Stromal cell of bone marrow (primary cell): ENCODE results near the gene TBC1D5.
"Not testable (repeated sequence)": the region's sequence is repeated elsewhere in the genome, so short reads cannot be mapped to it uniquely, and the experiment has no call there.

ENCODE experiments used
- DNase-seq: peaks from one replicate; pipeline ENCODE4 v3.0.0-alpha.2; 2012; ENCODE audit warnings: low read depth

The TBC1D5 gene

DNA sequence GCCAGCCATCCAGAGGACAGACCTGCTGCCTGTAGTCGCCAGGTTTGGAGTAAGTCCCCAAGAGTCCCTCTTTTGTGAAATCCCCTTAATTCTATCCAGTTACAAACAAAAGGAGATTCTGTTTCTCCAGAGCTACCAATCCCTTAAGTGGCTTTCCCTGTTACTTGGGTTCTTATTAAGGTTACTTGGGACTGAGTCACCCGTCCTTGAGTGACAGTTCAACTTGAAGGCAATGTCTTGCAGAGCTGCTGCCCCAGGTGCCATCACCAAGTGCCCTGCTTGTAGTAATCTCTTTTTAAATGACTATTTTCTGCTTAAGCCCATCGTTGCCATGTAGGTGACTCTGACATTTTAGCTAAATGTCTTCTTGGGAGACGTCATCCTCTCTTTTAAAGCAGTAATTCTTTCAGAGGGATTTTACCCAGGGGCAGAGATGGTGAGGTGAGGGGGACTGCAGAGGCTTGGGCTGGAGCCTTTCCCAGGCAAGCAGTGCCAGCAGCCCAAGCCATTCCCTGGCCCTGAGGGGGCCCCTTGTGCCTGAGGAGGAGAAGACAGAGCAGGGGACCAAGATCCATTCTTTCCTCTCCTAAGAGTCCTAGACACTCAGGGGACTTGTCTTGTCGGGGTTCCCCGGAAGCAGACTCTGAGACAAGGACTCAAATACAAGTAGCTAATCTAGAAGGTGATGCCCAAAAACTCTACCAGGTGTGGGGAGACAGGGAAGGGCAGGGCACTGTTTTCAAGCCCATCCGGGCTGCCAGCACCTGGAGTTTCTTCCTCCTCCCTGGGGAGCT lies 604.0 kb downstream of the TBC1D5 start:
- DNase-seq: no peak

GRCh38 chr3:17137321-17137826 lies 605.1 kb downstream of the TBC1D5 start:
- DNase-seq: no peak

- no peak for DNase-seq
Observed at GRCh38 chr3:17136136-17136721, 606.2 kb downstream of the TBC1D5 start.

GRCh38 chr3:17135696-17136095 lies 606.7 kb downstream of the TBC1D5 start:
- DNase-seq: no peak

DNA sequence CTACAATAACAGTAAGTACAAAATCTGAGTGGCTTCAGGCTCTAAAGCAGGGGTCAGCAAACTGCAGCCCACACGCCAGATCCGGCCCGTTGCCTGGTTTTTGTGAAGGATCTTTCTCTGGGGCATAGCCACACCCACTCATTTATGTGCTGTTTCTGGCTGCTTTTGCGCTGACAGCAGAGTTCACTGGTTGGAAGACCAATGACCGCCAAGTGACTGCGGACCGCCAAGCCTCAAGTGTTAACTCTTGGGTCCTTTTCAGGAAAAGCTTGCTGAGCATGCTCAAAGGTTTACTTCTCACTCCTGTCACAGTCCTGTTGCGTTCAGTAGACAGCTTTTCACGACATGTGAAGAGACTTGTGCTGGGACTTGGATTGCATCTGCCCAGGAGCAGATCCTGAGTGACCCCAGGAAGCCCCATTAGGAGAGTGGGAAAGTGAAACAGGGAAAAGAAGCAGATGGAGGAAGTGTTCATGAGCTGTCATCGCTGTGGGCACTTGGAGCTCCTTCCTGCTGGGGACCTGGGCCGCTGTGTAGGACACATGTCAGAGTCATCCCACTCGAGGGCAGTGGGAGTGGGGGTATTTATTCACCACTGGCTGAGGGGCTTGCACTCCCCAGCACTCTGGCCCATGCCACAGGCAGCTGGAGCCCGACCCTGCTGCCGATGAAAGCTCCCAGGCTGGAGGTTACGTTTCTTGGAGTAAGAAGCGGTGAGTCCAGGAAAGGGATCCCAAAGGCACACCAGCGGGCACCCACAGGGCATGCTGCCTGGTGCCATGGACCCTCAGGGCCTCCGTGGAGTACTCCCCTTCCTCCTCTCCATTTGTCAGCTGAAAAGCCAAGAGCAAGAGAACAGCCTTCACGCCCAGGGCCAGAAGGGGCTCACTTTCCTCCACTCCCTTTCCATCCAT lies 608.5 kb downstream of the TBC1D5 start:
- DNase-seq: peak; percentile 22

GRCh38 chr3:17132286-17133115 lies 609.9 kb downstream of the TBC1D5 start:
- no peak for DNase-seq

- DNase-seq: no peak
Observed at GRCh38 chr3:17130956-17131355, 611.5 kb downstream of the TBC1D5 start.

GRCh38 chr3:17129556-17129955 lies 612.9 kb downstream of the TBC1D5 start:
- DNase-seq: no peak

- not testable (repeated sequence) for DNase-seq
Observed at GRCh38 chr3:17128671-17129070, 613.8 kb downstream of the TBC1D5 start.

DNA sequence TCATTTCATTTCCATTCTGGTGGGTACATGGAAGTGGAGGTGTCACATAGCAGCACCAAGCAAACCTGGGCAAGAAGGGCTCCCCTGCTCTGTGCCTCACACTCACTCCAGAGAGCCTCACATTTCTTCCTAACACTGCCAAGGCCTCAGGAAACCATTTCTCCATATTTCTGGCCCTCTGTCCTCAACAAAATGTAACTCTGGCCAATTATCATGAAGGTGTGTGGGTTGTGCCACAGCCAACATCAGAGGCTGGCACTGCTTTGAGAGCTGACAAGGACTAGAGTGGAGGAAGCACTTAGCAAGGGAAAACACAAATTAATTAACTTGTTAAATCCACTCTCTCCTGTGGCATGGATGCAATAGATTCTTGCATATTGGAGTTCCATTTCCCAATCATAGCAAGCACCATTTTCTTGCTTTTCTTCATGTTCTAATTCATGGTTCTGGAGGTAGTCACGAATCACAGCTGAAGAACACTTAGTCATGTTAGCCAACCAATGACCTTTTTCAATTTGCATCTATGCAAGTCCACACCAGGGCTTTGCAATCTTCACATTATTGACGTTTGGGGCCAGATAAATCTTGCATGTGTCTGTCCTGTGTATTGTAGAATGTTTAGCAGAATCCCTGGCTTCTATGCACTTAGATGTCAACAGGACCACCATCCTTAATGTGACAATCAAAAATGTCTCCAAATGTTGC lies 616.5 kb downstream of the TBC1D5 start:
- DNase-seq: no peak

- DNase-seq: no peak
Observed at GRCh38 chr3:17122758-17123157, 619.7 kb downstream of the TBC1D5 start.

GRCh38 chr3:17121336-17121735 lies 621.1 kb downstream of the TBC1D5 start:
- no peak for DNase-seq

- no peak for DNase-seq
Observed at GRCh38 chr3:17120115-17120514, 622.3 kb downstream of the TBC1D5 start.

DNA sequence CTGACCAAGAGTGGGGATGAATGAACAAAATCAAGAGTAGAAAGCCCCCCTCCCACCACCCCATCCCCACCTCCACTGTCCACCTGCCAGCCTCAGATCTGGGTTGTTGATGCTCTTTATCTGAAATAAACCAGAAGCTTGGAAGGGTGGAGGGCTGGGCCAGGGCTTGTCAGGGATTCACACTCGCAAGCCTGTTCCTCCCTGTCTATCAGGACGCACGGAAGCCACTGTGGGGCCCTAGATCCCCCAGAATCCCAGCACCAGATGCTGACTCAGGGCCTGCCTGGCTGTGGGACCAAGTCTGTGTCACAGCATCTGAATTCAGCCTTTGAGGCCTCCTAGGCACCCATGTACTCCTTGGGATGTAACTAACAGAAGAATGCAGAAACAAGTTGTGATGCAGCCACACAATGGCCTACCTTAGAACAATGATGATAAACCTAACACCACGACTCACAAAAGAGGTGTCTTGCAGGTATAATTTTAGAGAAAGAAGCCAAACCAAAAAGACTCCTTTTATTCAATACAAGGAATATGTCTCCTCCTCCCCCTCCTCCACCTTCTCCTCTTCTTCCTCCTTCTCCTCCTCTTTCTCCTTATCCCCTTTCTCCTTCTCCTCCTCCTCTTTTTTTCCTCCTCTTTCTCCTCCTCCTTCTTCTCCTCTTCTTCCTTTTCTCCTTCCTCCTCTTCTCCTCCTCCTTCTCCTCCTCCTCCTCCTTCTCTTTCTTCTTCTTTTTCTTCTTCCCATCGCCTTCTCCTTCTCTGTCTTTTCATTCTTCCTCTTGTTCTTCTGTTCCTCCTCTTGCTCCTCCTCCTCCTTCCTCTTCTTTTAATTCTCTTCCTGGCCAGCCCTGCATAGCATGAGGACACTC lies 623.0 kb downstream of the TBC1D5 start:
- DNase-seq: no peak

GRCh38 chr3:17118771-17119170 lies 623.7 kb downstream of the TBC1D5 start:
- no peak for DNase-seq

DNA sequence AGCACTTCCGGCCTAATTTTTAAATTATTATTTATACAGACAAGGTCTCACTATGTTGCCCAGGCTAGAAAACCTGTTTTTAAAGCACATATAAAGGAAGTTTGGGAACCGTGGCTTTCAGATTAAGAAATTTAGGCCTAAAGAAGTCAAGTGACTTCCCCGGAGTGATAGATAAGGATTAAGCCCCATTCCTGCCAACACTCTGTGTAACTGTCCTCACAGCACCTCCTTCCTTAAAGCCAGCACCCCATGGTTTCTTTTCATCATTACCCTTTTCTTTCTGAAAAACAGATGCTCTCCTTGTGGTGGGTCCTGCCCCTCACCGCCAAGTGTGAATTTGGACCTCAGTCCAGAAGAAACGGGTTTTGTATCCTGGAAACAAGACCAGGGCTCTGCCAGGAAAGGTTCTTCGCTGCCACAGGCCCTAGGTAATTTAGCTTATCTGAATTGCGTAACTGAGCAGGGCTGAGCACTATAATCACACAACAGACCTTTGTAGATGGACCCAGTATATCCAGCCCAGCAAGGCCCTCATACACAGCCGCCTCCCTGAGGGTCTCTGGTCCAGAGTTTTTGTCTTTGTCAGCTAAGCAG lies 626.3 kb downstream of the TBC1D5 start:
- no peak for DNase-seq

GRCh38 chr3:17115186-17115585 lies 627.2 kb downstream of the TBC1D5 start:
- DNase-seq: no peak

DNA sequence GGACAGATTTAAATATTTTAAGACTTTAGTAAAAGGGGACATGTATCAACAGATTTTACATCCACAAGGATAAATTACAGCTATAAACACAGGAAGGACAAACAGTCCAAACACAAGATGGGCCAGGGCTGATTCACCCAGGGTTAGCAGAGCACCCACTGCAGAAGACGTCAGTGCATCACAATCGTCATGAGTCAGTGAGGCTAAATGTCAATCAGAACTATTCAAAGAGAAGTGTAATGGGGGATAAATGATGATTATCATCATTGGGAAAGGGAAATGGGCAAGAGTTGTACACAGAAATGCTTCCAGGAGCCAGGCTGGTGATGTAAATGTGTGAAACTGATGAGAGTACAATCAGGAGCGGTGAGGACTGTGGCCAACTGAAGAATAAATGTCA lies 630.8 kb downstream of the TBC1D5 start:
- no peak for DNase-seq

DNA sequence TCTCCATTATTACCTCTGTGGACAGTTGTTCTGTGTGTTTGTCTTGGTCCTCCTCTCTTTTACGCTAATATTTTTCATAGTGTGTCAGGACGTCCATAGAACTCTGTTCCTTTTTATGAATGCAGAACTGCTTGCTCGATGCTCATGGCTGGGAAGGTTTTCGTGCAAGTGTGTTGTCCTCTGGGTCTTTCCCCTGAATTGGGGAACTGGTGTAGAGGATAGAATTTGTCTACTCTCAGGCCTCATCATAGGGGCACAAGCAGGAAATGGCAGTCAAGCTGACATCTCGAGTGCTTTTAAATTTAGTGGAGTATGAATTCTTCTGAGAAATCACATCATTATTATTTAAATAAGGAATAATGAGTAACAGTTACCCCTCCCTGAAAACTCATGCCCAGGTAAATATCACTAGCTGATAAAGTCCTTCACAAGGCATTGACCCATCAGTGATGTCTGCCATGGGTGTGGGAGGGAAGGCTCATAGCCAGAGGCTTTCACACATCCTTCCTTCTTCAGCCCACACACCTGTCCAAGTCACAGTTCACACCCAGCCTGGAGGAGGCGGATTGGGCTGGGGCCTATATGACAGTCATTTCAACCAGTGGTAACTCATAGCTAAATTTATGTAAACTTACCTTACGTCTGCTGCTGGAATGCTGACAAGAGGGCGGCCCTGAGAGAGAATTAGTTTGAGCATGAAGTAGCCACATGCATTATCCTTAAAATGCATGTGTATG lies 631.6 kb downstream of the TBC1D5 start:
- no peak for DNase-seq
